ENCODE data around the gene PRKCH.

GRCh38 chr14:61392297-61392696 lies 70.9 kb downstream of the PRKCH start:
- no peak for TF ChIP-seq CTCF (IDR thresholded peaks at IDR 0.05)
- no peak for TF ChIP-seq POLR2A (IDR thresholded peaks at IDR 0.05)
- TF ChIP-seq POLR2AphosphoS5 (IDR thresholded peaks at IDR 0.05) = no peak

Data from breast epithelium (tissue), 3 donors.